Measurements from ENCODE around the gene FAM200B.

Gene FAM200B

DNA sequence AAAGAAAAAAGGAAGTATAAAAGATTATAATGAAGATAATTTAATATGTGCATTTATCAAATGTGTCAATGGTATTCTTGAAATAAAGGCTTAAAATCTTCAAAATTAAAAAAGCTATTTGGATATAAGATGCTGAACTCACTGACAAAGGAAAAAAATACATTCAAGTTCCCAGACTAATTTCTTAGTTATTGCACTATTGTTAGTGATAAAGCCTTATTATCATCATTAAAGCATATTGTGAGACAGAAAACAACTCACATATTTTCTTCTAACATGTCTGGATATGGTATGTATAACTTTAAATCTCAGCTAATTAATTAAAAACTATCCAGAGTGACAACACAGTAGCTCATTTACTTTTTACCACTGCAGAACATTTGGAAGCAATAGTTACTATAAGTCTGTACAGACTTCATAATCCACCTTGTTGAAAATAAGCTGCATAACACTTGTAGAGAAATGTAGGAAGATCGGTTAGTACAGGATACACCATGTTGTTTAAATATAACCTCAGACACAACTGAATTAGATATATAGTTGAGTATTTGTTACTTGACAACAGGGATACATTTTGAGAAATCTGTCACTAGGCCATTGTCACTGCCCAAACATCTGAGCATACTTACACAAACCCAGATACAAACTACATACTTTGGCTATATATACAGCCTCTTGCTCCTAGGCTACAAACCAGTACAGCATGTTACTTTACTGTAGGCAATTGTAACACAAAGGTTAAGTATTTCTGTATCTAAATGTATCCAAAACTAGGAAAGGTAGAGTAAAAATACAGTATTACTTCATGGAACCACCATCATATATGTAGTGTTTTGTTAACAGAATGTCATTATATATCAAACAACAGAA lies 12.8 kb upstream of the FAM200B start:
- DNase-seq: no peak

DNA sequence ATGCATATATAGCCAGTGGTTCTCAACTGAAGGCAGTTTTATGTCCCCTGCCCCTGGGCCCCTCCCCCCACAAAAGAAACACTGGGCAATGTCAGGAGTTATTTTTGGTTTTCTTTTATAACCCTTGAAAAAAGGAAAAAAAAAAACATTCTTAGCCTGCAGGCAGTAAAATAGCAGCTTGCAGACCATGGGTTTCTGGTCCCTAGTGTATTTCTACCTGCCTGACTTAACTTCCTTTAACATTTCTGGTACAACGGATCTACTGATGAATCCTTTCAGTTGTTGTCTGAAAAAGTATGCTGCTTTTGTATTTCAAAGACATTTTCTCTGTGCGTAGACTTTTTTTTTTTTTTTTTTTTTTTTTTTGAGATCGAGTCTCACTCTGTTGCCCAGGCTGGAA lies 11.1 kb upstream of the FAM200B start:
- DNase-seq: no peak

DNA sequence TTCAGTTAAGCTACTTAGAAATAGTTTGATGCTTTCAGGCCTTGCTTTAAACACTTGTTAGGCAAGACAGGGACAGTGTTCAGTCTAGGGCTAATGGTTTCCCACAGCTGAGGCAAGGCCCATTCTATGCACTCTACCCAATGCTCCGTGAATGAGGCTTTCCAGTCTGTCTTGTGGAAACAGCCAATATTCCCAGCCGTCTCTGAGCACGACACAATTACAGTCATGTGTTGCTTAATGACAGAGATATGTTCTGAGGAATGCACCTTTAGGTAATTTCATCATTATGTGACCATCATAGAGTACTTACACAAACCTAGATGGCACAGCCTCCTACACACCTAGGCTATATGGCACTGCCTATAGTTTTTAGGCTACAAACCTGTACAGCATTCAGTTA lies 9.5 kb upstream of the FAM200B start:
- no peak for DNase-seq

DNA sequence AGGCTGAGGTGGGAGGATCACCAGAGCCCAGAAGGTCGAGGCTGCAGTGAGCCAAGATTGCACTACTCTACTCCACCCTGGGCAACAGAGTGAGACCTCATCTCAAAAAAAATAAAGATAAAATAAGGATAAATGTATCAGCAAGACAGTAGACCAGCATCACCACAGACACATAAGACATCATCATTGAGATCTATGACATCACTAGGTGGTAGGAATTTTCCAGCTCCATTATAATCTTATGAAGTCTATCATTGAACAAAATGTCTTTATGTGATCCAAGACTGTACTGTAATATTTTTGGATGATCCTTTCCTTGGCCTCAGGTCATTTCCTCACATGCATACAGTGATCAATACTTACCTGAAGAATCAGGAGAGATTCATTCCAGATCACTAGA lies 8.3 kb upstream of the FAM200B start:
- no peak for DNase-seq

DNA sequence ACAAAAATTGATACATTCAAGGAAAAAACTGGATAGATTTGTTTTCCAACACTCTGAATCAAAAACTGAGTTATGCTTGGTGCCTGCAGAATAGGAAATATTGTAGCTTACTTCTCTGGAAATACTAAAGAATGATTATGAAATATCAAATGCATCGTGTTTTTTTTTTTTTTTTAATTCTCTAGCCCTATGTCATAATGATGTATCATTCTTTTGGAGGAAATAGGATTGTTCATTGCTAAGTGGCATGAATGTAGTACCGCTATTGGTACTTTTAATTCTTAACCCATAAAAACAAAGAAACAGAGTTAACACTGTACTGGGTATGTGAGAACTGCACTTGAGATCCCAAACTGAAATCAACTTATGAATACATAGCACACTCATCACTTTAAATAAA lies 7.6 kb upstream of the FAM200B start:
- no peak for DNase-seq

DNA sequence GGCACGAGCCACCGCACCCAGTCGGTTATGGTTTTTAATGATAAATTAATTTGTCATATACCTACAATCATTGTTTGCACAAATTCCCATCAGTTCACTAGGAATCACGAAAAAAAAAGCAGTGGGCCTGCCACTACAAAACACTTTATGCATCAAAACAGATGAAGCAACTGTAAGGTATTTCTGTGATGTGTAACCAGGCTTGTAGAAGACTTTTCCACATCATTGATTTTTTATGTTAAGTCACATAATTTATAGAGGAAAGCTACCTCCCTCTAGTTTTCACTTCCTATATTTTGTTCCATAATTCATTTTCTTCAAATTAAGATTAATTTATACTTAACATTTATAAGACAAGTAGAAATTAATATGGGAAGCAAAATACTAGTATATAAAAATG lies 6.7 kb upstream of the FAM200B start:
- DNase-seq: no peak

DNA sequence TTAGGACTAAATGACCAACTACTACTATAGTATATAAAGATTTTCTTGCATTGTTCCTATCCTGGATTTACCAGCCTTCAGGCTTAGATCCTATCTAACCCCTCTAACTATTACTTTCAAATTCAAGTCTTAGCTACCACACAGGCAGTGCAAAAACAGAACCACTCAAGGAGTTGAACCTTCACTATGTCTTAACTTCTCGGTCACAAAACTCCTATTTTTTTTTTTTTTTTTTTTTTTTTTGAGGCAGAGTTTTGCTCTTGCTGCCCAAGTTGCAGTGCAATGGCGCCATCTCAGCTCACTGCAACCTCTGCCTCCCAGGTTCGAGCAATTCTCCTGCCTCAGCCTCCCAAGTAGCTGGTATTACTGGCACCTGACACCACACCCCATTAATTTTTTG lies 6.3 kb upstream of the FAM200B start:
- no peak for DNase-seq

DNA sequence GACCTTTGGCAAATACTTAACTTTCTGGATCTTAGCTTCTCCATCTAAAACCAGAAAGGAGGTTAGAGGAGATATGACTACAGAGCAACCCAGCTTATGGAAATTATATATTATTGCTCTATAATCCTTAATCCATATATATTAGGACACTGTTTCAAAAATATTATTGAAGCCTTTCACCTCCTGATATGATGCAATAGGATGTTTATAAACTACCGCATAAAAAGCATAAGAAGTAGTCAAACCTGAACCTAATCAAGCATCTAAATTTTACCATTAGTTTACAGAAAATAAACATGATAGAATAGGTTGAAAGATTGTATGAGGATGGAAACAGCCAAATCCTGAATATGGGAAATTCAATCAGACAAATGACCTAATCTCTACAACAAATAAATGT lies 5.6 kb upstream of the FAM200B start:
- DNase-seq: no peak

DNA sequence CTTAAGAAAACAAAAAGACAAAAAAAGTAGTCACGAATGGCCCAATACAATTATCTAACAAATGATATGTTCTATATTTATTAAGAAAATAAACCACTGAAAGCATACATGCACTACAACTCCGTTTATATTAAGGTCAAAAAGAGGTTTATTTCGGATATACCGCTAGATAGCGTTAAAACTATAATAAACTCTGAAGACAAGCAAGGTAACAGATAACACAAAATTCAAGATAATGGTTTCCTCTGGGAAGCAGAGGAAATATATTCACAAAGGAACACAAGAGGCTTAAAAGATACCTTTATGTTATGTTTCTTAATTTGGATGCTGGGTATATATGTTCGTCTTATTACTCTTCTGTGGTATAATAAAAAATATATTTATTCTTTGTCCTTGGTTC lies 4.7 kb upstream of the FAM200B start:
- DNase-seq: no peak

DNA sequence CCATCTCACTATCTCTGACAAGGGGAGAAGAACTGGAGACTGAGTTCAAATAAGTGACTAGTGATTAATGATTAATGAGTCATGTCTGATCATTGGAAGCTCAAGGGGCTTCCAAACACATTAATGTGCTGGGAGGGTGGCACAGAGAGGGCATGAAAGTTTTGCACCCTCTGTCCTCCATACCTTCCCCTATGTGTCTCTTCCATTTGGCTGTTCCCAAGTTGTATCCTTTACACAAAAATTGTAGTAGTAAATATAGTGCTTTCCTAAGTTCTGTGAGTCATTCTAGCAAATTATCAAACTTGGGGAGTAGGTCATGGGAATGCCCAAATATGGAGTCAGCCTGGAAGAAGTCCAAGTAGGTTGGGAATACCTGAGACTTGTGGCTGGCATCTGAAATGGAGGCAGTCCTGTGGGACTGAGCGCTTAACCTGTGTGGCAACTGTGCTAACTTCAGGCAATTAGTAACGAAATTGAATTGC lies 4.1 kb upstream of the FAM200B start:
- DNase-seq: no peak

DNA sequence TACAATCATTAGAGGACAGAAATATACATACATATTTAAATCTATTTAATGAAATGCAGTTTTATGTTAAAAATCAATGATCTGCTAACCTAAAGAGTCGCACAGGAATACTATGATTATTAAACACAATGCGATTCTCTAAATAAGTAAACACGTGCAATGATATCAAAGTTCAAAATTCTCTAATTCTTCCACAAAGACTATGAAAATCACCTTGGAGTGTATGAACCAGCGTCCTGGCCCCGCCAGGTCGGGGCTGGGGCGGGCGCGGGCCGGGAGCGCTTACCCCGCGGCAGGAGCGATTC lies 608 bp upstream of the FAM200B start:
- no peak for DNase-seq

DNA sequence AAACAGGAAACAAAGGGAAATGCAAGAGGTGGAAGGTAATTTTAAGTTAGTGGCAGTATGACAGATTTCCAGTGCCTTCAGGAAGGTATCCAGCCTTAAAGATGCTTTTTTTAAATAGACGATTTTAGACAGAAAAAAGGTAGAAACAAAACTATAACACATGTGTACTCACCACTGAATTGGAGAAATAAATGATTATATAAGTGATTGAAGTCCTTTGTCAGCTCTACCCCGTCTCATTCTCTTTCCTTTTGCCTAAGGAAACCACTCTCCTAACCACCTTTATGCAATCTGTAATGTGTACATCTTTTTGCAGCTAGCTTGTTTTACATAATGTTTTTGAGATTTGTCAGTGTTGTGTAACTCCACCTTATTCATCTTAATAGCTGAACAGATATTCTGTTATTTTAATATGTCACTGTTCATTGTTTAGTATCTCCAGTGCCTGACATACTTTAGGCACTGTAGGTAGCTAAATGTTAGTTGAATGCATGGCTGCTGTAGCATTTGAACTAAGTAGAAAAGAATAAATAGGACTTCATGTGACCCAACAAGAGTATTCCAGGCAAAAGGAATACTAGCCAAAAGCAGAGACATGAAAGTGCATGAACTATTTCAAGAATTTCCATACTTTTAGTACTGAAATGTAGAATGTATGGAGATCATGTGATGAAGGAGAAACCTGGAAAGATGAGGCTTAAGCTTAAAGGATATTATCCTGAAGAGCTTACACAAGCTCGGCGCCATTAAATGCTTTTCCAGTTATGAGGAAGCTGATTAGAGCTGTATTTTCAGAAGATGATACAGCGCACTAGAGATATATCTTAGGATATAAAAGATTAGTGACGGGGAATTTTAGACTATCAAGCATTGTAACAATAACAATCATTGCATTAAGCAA lies 865 bp downstream of the FAM200B start:
- no peak for DNase-seq

DNA sequence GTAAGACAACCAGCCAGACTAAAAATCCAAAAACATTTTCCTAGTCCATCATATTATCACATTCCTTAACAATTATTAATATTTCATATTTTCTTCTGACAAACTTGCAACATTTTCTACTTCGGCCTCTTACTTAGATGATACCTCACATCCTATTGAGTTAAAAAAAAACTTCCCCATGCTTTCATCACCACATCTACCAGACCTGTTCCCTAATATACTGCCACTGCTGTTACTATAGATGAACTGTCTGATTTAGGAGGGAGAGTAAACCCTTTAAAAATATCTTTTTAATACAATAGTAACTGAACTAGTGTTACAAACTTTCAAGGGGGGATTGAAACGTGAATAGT lies 1.5 kb downstream of the FAM200B start:
- DNase-seq: no peak

DNA sequence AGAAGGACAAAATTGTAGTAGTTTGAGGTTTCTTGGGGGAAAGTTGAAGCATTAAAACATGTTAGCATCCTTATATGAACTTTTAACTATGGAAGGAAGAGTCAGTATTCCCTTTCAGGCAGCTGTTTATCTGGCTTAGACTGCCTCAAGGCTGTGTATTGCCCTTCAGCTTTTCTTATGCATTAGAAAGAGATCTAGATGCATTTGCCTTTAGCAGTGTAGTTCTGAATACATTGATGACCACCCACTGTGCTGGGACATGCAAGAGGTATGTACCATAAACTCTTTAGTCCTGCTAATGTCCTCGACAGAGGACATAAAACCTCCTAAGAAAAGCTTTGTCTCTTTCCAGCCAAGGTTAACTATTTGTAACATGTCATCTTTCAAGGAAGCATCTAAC lies 2.9 kb downstream of the FAM200B start:
- no peak for DNase-seq

DNA sequence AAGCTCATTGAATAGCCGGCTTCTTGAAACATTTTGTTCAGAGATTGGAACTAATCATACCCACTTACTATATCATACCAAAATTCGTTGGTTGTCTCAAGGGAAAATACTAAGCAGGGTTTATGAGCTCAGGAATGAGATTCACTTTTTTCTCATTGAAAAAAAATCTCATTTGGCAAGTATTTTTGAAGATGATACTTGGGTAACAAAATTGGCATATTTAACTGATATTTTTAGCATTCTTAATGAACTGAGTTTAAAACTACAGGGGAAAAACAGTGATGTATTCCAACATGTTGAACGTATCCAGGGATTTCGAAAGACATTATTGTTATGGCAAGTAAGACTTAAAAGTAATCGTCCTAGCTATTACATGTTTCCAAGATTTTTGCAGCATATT lies 6.4 kb downstream of the FAM200B start:
- DNase-seq: no peak

DNA sequence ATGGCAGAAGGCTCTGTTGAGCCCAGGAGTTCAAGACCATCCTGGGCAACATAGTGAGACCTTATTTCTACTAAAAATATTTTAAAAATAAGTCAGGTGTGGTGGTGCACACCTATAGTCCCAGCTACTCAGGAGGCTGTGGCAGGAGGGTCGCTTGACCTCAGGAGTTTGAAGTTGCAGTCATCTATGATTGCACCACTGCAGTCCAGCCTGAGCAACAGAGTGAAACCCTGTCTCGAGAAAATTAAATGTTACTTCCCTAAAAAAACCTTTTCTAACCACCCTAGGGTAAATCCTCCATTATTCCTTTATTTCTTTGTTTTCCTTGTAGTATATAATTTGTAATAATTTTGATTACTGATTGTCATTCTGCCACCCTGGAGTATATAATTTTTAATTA lies 7.9 kb downstream of the FAM200B start:
- DNase-seq: no peak

DNA sequence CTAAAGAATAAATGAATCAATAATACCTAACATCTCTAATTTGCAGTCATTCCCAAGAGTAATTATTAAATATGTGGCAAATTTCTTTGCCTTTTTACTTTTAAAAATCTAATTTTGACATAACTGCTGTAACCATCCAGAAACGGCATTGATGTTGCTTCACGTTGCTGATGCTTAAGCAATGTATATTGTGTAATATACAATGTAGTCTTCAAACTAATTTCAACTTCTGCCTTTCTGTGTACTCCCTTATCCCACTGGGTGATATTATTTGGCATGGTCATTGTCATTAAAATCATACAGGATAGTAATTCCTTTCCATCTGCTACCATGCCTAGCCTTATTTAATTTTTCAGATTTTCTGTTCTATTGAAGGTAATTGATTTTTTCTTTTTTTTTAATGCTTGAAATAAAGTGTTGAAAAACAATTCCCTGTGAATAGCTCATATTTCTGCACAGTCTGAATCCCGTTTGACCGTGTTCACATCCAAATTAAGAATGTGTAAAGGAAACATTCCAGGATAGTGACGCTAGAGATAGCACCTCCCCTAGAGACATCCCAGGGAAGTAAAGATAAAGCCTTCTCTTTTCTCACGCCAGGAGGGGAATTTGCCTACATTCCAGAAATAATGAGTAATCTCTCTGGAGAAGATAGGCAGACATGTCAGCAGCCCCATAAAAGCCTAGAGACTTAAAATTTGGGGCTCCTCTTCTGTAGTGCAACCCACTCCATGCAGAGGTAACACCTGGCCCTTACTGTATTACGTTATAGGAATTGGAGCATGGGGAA lies 8.6 kb downstream of the FAM200B start:
- no peak for DNase-seq

DNA sequence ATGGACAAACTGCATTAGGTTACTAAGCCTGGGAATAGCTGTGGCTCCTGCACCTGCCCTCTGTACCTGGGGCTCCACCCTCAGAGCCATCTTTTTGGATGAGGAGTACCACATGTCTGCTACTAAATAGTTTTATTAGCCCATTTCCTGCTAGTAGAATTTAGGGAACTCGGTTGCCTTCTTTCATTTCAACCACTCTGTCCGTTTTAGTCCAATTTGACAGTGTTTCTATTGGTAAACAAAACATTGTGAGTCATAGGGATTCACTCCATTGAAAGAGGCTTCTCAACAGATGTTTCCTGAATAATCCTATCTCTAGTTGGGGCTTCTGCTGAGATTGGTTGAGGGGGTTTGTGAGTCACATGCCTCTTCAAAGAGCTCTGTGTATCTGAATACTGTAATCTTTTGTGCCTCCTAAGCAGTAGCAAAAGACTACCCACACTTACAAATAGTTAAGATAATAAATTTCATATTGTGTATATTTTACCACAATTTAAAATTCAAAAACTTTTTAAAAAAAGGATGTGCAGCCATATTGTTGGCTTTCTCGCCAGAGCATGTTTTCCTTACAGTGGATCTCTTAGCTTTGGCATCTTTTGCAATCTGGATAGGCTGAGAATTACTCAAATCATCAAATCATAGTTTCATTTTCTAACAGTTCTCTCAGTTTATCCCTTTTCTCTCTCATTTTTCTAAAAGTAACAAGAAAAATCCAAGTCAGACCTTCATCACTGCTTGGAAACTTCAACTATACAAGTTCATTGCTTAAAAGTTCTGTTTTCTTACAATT lies 9.9 kb downstream of the FAM200B start:
- no peak for DNase-seq

DNA sequence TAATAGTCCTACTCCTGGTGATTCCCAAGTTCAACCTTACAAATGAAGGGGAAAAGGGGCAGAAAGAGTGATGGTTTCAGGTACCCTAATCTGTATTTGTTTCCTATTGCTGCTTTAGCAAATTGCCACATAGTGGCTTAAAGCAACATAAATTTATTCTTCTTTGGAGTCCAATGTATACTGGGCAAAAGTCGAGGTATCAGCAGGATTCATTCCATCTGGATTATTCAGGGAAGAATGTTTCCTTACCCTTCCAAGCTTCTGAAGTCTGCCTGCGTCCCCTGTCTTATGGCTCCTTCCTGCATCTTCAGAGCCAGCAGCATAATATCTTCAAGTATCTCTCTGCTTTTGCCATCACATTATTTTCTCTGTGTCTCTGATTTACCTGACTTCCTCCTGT lies 11.0 kb downstream of the FAM200B start:
- no peak for DNase-seq

DNA sequence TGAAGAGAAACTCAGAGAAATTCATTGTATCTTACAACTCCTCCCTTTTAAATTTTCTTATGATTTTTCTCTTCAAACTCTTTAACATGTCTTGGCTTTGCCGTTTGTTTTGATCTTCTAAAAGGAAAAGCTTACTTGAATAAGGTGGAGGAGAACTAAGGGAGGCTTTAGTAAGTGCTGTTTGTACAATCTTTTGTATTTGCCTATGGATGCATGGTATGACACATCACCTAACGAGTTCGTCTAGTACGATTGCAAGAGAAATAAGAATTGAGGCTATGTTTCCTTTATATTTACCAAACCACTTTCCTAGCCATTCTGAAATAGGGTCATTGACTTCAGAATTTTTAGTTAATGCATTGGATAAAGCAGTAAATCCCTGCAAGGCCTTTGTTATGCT lies 12.8 kb downstream of the FAM200B start:
- no peak for DNase-seq

DNA sequence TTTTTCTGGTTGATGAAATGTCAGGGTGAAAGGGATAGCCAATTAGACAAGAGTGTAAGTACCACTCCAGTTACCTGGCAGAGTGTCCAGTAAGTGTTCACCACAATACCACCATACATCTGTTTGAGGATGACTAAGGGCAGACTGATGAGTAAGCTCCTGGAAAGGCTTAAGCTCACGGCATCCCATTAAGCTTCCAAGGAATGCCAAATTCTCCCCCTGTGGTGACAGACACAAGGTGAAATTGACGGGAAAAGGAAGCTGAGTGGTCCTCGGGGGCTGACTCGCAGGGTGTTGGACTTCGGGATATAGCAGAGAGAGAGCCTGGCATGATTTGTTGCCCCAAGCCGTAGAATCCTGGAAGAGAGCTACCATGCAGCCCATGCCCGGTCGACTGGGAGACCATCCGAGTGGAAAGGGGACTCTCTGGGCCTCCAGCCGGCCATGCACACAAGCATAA lies 13.6 kb downstream of the FAM200B start:
- DNase-seq: no peak

DNA sequence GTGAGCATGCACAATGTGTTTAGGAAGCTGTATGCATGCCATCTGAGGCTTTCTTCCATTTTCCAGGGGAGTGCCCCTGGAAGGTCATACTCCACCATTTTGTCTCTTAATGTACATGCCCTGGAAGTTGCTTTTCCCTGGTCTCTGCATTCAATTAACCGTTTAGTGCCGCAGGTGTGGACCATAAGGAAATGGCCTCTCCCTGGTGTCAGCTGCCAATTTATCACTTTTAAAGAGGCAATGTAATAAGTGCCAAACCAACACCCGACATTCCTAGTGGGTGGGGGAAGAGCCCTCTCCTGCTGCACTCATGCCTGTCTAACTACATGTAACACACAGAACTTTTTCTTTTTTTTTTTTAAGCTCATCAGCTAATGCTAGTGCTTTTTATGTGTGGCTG lies 14.1 kb downstream of the FAM200B start:
- no peak for DNase-seq

DNA sequence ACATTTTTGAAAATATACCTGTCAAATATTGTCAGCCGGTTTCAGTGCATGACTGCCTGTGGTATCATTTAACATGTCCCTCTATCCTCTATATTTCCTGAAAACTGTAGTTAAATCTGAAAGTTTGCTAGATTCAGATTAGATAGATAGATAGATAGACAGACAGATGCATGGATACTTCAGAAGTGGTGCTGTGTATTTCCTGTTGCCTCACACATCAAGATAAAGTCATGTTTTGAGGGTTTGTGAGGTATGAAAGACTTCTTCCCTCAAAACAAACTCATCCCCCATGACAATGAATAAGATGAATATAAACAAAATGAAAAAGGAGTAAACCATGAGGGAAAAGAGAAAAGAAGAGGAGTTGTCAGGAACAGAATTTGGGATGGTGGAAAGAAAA lies 15.2 kb downstream of the FAM200B start:
- no peak for DNase-seq
